Renal cortical epithelial cell (primary cell): Measurements from ENCODE around the gene COLEC12. TPM values are rescaled to one million over a fixed set of nuclear protein-coding genes. Genes with fewer than 3 reads are reported as not detected.

ENCODE experiments used
- DNase-seq: peaks from one replicate; pipeline ENCODE4 v3.0.0-alpha.2; 2011; ENCODE audit warnings: low read depth
- total RNA-seq: library from RNA; depleted of rRNA; stranded (reverse); fragments of >200 nt; gene quantifications from 2 replicates; pipeline ENCODE4 v1.2.3, GENCODE V29; 2014

The COLEC12 gene
- total RNA-seq, 1 donor from 2014 or later, result 34.7 TPM

DNA sequence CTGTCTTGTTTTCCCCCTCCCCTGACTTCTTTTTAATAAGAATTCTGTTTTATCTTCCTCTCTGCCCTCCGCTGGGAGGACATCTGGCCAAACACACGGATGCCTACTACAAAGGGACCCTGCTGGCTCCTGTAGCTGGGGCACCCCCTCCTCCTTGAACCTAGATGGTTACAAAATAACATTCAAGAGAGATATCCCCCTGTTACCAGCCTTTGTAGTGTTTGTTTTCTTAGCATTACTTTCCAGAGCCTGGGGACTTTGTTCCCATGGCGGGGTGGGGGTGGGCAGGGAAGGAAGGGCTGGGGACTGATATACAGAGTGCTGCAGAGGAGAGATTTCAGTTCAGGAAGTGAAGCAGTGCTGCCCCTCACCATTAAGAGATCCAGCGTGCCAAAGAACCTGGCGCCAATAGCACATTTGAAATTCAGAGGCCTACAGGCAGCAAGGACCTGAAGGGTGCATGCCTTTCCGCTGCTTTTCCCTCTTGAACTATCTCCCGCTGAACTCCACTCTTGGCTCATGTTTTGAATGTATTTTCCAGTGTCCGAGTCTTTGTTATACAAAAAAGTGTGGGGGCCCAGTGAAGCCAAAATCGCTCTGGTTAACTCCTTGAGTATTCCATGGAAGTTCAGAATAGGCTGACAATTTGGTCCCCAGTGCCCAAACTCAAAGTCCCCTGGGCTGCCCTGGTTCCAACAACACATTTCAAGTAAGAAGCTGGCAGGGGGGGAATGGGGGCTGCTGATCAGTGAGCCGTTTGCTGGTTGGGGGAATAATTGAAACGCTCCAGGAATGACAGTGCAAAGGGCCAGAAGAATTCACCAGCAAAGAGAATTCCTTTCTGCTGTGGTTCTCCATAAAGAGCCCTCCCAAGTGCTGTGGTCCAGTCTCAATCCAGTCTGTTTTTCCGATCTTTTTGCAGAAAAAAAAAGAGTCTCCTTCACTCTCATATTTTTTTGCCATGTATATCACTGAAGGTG is 137.9 kb downstream of the COLEC12 start:
- DNase-seq, result peak; percentile 57

GRCh38 chr18:361941-362310 is 138.6 kb downstream of the COLEC12 start:
- DNase-seq, result no peak

DNA sequence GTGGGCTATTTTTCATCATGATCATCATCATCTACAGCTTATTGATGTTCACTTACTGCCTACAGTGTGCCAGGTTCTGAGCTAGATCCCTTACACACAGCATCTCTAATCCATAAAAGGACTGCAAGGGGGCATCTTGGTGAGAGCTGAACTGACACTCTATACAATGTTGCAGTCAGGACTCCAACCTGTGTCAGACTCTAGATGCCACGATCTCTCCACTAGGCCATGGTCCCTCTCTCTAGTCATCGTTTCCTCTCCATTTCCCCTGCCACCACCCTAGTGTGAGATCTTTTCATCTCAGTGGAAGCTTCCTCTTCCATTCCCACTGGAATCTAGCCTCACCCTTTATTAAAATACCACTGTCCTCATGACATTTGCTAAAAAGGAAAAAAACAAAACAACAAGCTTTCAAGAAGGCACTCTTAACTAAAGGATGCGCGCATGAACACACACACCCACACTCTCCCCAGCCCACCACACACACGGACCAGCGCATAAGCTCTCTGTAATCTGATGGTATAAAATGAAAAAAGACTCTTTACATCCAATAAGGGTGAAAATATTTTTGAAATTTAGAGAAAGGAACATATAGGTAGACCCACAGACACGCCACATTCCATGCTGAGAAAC is 139.3 kb downstream of the COLEC12 start:
- no peak for DNase-seq

GRCh38 chr18:360676-361075 is 139.8 kb downstream of the COLEC12 start:
- no peak for DNase-seq

GRCh38 chr18:356778-357177 is 143.7 kb downstream of the COLEC12 start:
- no peak for DNase-seq

GRCh38 chr18:355678-356077 is 144.8 kb downstream of the COLEC12 start:
- no peak for DNase-seq

DNA sequence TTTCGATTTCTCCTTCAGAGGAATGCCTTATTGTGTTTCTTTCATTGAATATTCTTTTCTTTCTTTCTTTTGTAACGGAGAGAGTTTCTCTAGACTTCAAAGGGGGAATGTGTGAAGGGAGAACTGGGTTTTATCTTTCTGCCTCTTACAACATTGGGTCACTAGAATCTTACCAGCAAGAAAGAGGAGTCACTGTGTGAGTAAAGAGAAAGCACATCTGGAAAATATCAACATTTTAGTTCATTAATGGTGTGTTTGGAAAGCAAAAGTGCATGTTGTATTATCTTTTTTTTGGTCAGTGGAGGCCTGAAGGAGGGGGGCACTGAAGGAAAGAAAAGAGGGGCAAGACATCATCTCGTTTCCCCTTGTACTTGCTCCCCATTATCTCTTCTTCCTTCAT is 146.0 kb downstream of the COLEC12 start:
- DNase-seq, result no peak

GRCh38 chr18:354003-354402 is 146.5 kb downstream of the COLEC12 start:
- peak; percentile 78 for DNase-seq

GRCh38 chr18:352438-352837 is 148.1 kb downstream of the COLEC12 start:
- no peak for DNase-seq

- no peak for DNase-seq
Observed at GRCh38 chr18:350953-351572, 149.4 kb downstream of the COLEC12 start.

DNA sequence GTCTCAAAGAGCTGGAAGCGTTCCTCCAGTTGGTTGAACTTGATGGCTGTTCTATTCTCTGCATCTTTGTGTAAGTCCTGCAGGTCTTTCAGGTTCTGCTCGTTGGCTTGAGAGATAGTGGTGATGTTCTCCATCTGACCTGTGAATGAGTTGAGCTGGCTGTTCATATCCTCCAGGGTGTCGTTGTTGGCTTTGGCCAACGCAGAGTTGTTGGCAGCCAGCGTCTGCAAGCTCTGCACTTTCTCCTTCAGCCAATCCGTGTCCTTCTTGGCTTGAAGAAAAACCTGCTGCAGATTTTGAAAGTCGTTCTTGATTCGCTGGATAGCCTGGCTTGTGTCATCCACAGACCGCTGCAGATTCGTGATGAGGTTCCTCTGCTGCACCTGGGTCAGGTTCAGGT is 153.9 kb downstream of the COLEC12 start:
- no peak for DNase-seq

GRCh38 chr18:341102-341501 is 159.4 kb downstream of the COLEC12 start:
- DNase-seq, result no peak

DNA sequence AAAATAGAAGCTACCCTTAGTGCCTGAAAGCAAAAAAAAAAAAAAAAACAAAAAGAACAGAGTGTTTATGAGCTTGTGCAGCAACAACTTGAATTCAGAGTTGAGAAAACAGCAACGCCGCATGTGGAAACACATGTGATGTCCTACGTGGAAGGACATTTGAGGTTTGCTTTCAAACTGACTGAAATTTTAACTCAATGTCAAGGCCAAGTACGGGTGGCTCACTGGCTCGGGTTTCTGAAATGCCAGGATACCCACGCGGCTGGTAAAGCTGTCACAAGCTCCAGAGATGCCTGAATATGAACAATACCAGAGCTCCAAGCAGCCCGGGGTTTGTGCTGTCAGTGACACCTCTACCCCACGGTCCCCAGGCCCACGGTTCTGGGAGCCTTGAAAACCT is 160.5 kb downstream of the COLEC12 start:
- no peak for DNase-seq

DNA sequence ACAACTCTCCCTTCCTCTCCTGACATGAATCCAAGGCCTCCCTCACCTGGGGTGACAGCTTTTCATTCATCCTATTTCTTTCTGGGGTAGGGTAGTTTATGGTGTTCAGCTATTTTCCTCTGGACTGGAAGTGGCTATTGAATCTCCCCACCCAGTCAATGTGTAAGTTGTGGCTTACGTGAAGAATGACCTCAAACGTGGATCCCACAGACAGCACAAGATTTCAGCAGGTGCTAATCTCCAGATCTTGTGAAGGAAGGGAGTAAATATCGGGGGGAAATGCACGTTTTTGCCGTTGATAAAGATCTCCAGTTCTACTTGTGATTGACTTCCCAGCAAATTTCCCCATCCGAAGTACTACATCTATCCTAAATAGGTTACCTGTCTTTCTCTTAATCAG is 161.3 kb downstream of the COLEC12 start:
- DNase-seq, result no peak

GRCh38 chr18:336713-337112 is 163.8 kb downstream of the COLEC12 start:
- DNase-seq, result no peak

GRCh38 chr18:335733-336132 is 164.8 kb downstream of the COLEC12 start:
- no peak for DNase-seq

GRCh38 chr18:334575-335132 is 165.8 kb downstream of the COLEC12 start:
- no peak for DNase-seq

- DNase-seq, result no peak
Observed at GRCh38 chr18:332721-333510, 167.6 kb downstream of the COLEC12 start.

- no peak for DNase-seq
Observed at GRCh38 chr18:332007-332406, 168.5 kb downstream of the COLEC12 start.

GRCh38 chr18:331221-331821 is 169.2 kb downstream of the COLEC12 start:
- DNase-seq, result no peak

GRCh38 chr18:328928-329327 is 171.6 kb downstream of the COLEC12 start:
- no peak for DNase-seq
